NCI-H2107 treated with DMSO at 0.1 percent for 48 hours (cell line): ENCODE data around the gene RPTOR.

Source experiments
- DNase-seq: peaks from one replicate; lab custom pipeline; 2025; ENCODE audit not compliant: unreplicated experiment; lab: John Stamatoyannopoulos, UW

The RPTOR gene

GRCh38 chr17:80950466-80951120 lies 406.0 kb downstream of the RPTOR start:
- no peak for DNase-seq

GRCh38 chr17:80951121-80952090 lies 406.8 kb downstream of the RPTOR start:
- DNase-seq: no peak

GRCh38 chr17:80952291-80952690 lies 407.7 kb downstream of the RPTOR start:
- no peak for DNase-seq

GRCh38 chr17:80953471-80954315 lies 409.1 kb downstream of the RPTOR start:
- no peak for DNase-seq

GRCh38 chr17:80955078-80955477 lies 410.4 kb downstream of the RPTOR start:
- DNase-seq: no peak

- DNase-seq: no peak
These were observed 411.1 kb downstream of the RPTOR start for GRCh38 chr17:80955671-80956280.

- no peak for DNase-seq
These were observed 411.9 kb downstream of the RPTOR start for GRCh38 chr17:80956321-80957190.

GRCh38 chr17:80957461-80957941 lies 412.9 kb downstream of the RPTOR start:
- no peak for DNase-seq

GRCh38 chr17:80959330-80960036 lies 414.8 kb downstream of the RPTOR start:
- DNase-seq: no peak

- no peak for DNase-seq
These were observed 415.6 kb downstream of the RPTOR start for GRCh38 chr17:80960037-80960796.

- no peak for DNase-seq
These were observed 416.3 kb downstream of the RPTOR start for GRCh38 chr17:80960797-80961452.

GRCh38 chr17:80961541-80962330 lies 417.1 kb downstream of the RPTOR start:
- DNase-seq: no peak

- DNase-seq: no peak
These were observed 418.0 kb downstream of the RPTOR start for GRCh38 chr17:80962356-80963329.

- DNase-seq: no peak
These were observed 419.3 kb downstream of the RPTOR start for GRCh38 chr17:80963812-80964543.

- DNase-seq: no peak
These were observed 419.9 kb downstream of the RPTOR start for GRCh38 chr17:80964544-80964856.
